ENCODE measurements around the gene APOB. TPM values are rescaled to one million over a fixed set of nuclear protein-coding genes. Genes with fewer than 3 reads are reported as not detected.

APOB gene
- total RNA-seq, 1 experiment from 2014 or later, result not detected

GRCh38 chr2:20972110-20972509 lies 71.8 kb downstream of the APOB start:
- H3K4me1 ChIP-seq (ENCODE audit: insufficient read depth, low read length), result no peaks in the 10 kb centered on the region
- H2AFZ ChIP-seq (ENCODE audit: low read length), result no peak overlapping the region
- H4K20me1 ChIP-seq (ENCODE audit: low read length), result no peaks in the 10 kb centered on the region
- H3K27me3 ChIP-seq (ENCODE audit: low read length), result peaks cover 16% of the 10 kb centered on the region
- no peaks in the 10 kb centered on the region for H3F3A ChIP-seq (ENCODE audit: low read length, unreplicated experiment)
- no peak overlapping the region for H3K9ac ChIP-seq (ENCODE audit: low read length)
- no peaks in the 10 kb centered on the region for H3K36me3 ChIP-seq (ENCODE audit: low read depth, low read length)
- no peak overlapping the region for H3K4me3 ChIP-seq (ENCODE audit: low read length)
- no peaks in the 10 kb centered on the region for H3K9me2 ChIP-seq (replicated peaks; ENCODE audit: low read length)
- H3K27ac ChIP-seq (ENCODE audit: low read length), result no peak overlapping the region
- intact Hi-C loops (cut with micrococcal nuclease), result no loop called here
- H3K9me3 ChIP-seq (ENCODE audit: low read length), result no peaks in the 10 kb centered on the region
- POLR2A ChIA-PET (ENCODE audit: unreplicated experiment), result no interaction called here
- ATAC-seq (no peak), DNase-seq (no peak)
- no TSS peak for BruUV-seq (replicated peaks)
- CTCF ChIA-PET, result no interaction called here
- no peak for TF ChIP-seq EZH2phosphoT487 (IDR thresholded peaks at IDR 0.05; ENCODE audit: borderline replicate concordance, low read length)
- no peak for TF ChIP-seq CTCF (conservative IDR thresholded peaks at IDR 0.05; ENCODE audit: low read depth, low read length)
- TF ChIP-seq EZH2 (IDR thresholded peaks at IDR 0.05; ENCODE audit: low read length, unreplicated experiment), result no peak
- no peaks in the 10 kb centered on the region for H3K79me2 ChIP-seq (ENCODE audit: low read length)
- no peak overlapping the region for H3K4me2 ChIP-seq (ENCODE audit: low read length)

GRCh38 chr2:20970068-20970467 lies 73.8 kb downstream of the APOB start:
- POLR2A ChIA-PET (ENCODE audit: unreplicated experiment), result no interaction called here
- Histone ChIP-seq H3K4me3 (ENCODE audit: low read length) (no peak overlapping the region), H3K4me2 (ENCODE audit: low read length) (no peak overlapping the region), H2AFZ (ENCODE audit: low read length) (no peak overlapping the region), H3K27ac (ENCODE audit: low read length) (no peak overlapping the region), H3K9me2 (replicated peaks; ENCODE audit: low read length) (no peaks in the 10 kb centered on the region), H3K27me3 (ENCODE audit: low read length) (peaks cover 37% of the 10 kb centered on the region), H4K20me1 (ENCODE audit: low read length) (no peaks in the 10 kb centered on the region), H3K79me2 (ENCODE audit: low read length) (no peaks in the 10 kb centered on the region), H3F3A (ENCODE audit: low read length, unreplicated experiment) (no peaks in the 10 kb centered on the region), H3K36me3 (ENCODE audit: low read depth, low read length) (no peaks in the 10 kb centered on the region), H3K9me3 (ENCODE audit: low read length) (no peaks in the 10 kb centered on the region), H3K4me1 (ENCODE audit: insufficient read depth, low read length) (no peaks in the 10 kb centered on the region), H3K9ac (ENCODE audit: low read length) (no peak overlapping the region)
- DNase-seq (no peak), ATAC-seq (no peak)
- BruUV-seq (replicated peaks), result no TSS peak
- intact Hi-C loops (cut with micrococcal nuclease), result no loop called here
- CTCF ChIA-PET, result interaction anchor here (1.1 kb wide), 1 partner anchor 189 kb away, joined by 5 read pairs; no protein-coding TSS in a partner anchor
- TF ChIP-seq CTCF (conservative IDR thresholded peaks at IDR 0.05; ENCODE audit: low read depth, low read length) (no peak), EZH2phosphoT487 (IDR thresholded peaks at IDR 0.05; ENCODE audit: borderline replicate concordance, low read length) (no peak), EZH2 (IDR thresholded peaks at IDR 0.05; ENCODE audit: low read length, unreplicated experiment) (no peak)

GRCh38 chr2:20966061-20966595 lies 77.7 kb downstream of the APOB start:
- peaks cover 45% of the 10 kb centered on the region for H3K27me3 ChIP-seq (ENCODE audit: low read length)
- CTCF ChIA-PET, result no interaction called here
- BruUV-seq (replicated peaks), result no TSS peak
- no peaks in the 10 kb centered on the region for H3F3A ChIP-seq (ENCODE audit: low read length, unreplicated experiment)
- H3K4me2 ChIP-seq (ENCODE audit: low read length), result no peak overlapping the region
- no peak overlapping the region for H2AFZ ChIP-seq (ENCODE audit: low read length)
- no peaks in the 10 kb centered on the region for H3K9me3 ChIP-seq (ENCODE audit: low read length)
- no peak for ATAC-seq
- POLR2A ChIA-PET (ENCODE audit: unreplicated experiment), result no interaction called here
- H3K27ac ChIP-seq (ENCODE audit: low read length), result no peak overlapping the region
- H4K20me1 ChIP-seq (ENCODE audit: low read length), result no peaks in the 10 kb centered on the region
- intact Hi-C loops (cut with micrococcal nuclease), result no loop called here
- no peaks in the 10 kb centered on the region for H3K79me2 ChIP-seq (ENCODE audit: low read length)
- no peaks in the 10 kb centered on the region for H3K9me2 ChIP-seq (replicated peaks; ENCODE audit: low read length)
- TF ChIP-seq CTCF (conservative IDR thresholded peaks at IDR 0.05; ENCODE audit: low read depth, low read length) (no peak), EZH2phosphoT487 (IDR thresholded peaks at IDR 0.05; ENCODE audit: borderline replicate concordance, low read length) (no peak)
- DNase-seq, result no peak
- H3K9ac ChIP-seq (ENCODE audit: low read length), result no peak overlapping the region
- H3K4me3 ChIP-seq (ENCODE audit: low read length), result no peak overlapping the region
- H3K4me1 ChIP-seq (ENCODE audit: insufficient read depth, low read length), result no peaks in the 10 kb centered on the region
- H3K36me3 ChIP-seq (ENCODE audit: low read depth, low read length), result no peaks in the 10 kb centered on the region

Data from PC-3 (cell line).